Aorta (tissue), 5 donors: ENCODE measurements around the gene SLAMF7. TPM values are rescaled to one million over a fixed set of nuclear protein-coding genes. Genes with fewer than 3 reads are reported as not detected.
A peak's percentile ranks its signal among the peaks of the same experiment; 100 is the strongest.
"Not testable (repeated sequence)": the region's sequence is repeated elsewhere in the genome, so short reads cannot be mapped to it uniquely, and the experiment has no call there.

Experiments
- ATAC-seq: fragments of 200-7000 bp; cut with Tn5 transposase; one replicate; pipeline ENCODE4 v1.9.1; 2022; ENCODE audit warnings: moderate library complexity; ENCODE audit not compliant: low FRiP score
- DNase-seq, 2 donors: peaks; one replicate each; pipeline ENCODE4 v3.0.0-alpha.2; 2020
- H3K27ac ChIP-seq, 2 donors: one replicate each; pipeline ENCODE4 v1.5.1; 2013; ENCODE audit warnings: low read length in 2 of 2, mild to moderate bottlenecking in 2 of 2, moderate library complexity in 2 of 2, control low read depth in 1 of 2, inconsistent platforms in 1 of 2, low read depth in 1 of 2
- H3K27me3 ChIP-seq, 2 donors: one replicate each; pipeline ENCODE4 v1.6.1; 2013; ENCODE audit warnings: control low read depth in 1 of 2, low read length in 1 of 2, mild to moderate bottlenecking in 1 of 2, moderate library complexity in 1 of 2; ENCODE audit not compliant: insufficient read depth in 2 of 2, control insufficient read depth in 1 of 2
- H3K36me3 ChIP-seq, 2 donors: one replicate each; pipeline ENCODE4 v1.6.1; 2013; ENCODE audit warnings: control low read depth in 1 of 2, low read length in 1 of 2, mild to moderate bottlenecking in 1 of 2; ENCODE audit not compliant: insufficient read depth in 2 of 2, control insufficient read depth in 1 of 2
- H3K4me1 ChIP-seq, 2 donors: one replicate each; pipeline ENCODE4 v1.6.1; 2013; ENCODE audit warnings: low read length in 2 of 2, control low read depth in 1 of 2, mild to moderate bottlenecking in 1 of 2, moderate library complexity in 1 of 2; ENCODE audit not compliant: insufficient read depth in 2 of 2, control insufficient read depth in 1 of 2
- H3K4me3 ChIP-seq, 2 donors: one replicate each; pipeline ENCODE4 v1.5.1; 2013; ENCODE audit warnings: low read length in 2 of 2, control low read depth in 1 of 2, mild to moderate bottlenecking in 1 of 2
- H3K9me3 ChIP-seq: one replicate; pipeline ENCODE4 v1.6.1; 2013; ENCODE audit warnings: mild to moderate bottlenecking, low read length; ENCODE audit not compliant: control insufficient read depth
- whole genome bisulfite sequencing, 2 donors: extraction: QIAGEN DNeasy Blood & Tissue Kit; methylation state at CpG; one replicate each; pipeline ENCODE4 v1.1.7; 2013; 5-methylcytosine and 5-hydroxymethylcytosine counted together
- intact Hi-C, 2 donors: fragments of 100-400 bp; cut with DNase I; formaldehyde crosslinking; loops; one replicate each; pipeline versions ENCODE4 v1.14.2 to v1.15.0; 2022
- polyA plus RNA-seq, 2 donors: library from polyadenylated mRNA; stranded (reverse); fragments of 200-250 nt; gene quantifications; one replicate each; pipeline ENCODE4 v1.2.3, GENCODE V29; 2013
- total RNA-seq, 2 donors: library from RNA; stranded (reverse); fragmentation: NEBNext Ultra II Directional; extraction: Animal tissue kit (Norgen Biotek cat#: 25700); gene quantifications; one replicate each; pipeline ENCODE4 v1.2.1, GENCODE V29; 2021
- donor health status: healthy with polysubstance abuse.
- donor health status: Bipolar disorder and iron deficiency.
- donor health status: DM: no; HTN: no; CAD: no.
- donor health status: DM: no; HTN: no; CAD: no.
- donor health status: DM: yes; HTN: yes; CAD: no.

Gene SLAMF7
- total and polyA plus RNA-seq, 4 donors, result 2.5 to 8.9 (median 2.9) TPM; not detected in 1

DNA sequence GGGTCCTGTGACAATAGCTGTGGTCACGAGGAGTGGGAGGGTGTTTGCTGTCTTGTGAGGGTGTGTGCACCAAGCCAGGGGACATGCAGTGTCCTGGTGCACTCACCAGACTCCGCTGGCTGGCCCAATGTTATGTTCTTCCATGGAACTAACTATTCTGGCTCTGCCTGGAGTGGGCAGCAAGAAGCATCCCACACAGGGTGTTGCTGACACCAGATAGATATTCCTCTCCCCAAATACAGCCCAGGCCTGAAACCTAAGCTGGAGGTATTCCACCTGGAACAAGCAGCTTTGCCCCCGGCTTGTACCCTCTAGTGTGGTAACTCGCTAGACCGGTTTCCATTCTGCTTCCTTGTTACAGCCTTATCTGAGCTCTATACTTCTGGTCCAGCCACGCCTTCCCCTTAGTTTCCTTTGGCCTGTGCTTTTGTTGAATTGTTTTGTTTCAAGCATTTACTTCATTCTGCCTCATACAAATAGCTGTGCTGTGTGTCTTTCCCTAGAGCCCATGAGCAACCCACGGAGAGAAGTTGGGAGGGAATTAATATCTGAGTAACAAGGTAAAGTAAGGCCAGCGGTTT lies 42.2 kb downstream of the SLAMF7 start:
- ATAC-seq, result no peak
- Histone ChIP-seq H3K27me3 (no peaks in the 10 kb centered on the region), H3K27ac (no peak overlapping the region), H3K36me3 (no peaks in the 10 kb centered on the region), H3K9me3 (peaks cover 2% of the 10 kb centered on the region), H3K4me3 (no peak overlapping the region), H3K4me1 (no peaks in the 10 kb centered on the region)
- DNase-seq, result no peak
- 41 to 43% methylated on average over 8 of the region's 8 CpGs for WGBS, 2 donors
- intact Hi-C loops, result no loop called here

DNA sequence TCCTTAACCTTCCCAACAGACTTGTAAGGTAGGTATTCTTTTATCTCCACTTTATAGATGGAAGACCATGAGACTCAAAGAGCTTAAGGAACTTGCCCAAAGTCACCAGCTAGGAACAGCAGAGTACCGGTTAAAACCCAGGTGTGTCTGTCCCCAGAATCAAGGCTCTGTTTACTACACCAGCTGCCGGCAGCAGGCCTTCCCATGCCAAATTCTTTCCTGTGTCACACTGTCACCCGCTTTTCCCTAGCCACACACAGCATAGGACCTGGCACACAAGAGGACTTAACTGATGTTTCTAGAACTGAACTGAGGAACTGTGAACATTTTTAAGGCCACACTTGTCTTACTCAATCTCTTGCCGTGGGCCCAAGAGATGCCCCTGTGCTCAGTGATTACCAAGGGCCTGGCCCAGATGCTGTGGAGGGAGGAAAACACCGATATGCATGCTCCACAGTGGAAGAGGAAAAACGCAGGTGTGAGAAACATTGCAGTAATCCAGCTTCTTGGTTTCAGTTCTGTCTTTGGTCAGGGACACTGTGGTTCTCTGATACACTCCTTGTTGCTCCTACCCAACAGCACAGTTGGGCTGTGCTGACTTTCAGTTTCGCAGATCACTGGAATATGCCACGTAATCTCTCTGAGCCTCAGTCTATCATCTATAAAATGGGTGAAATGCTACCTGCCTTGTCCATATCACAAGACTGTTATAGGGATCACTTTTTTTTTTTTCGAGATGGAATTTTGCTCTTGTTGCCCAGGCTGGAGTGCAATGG lies 43.1 kb downstream of the SLAMF7 start:
- Histone ChIP-seq H3K4me3 (no peak overlapping the region), H3K27ac (no peak overlapping the region), H3K4me1 (no peaks in the 10 kb centered on the region), H3K9me3 (peaks cover 2% of the 10 kb centered on the region), H3K27me3 (no peaks in the 10 kb centered on the region), H3K36me3 (no peaks in the 10 kb centered on the region)
- intact Hi-C loops, result no loop called here
- no peak for ATAC-seq
- DNase-seq, result no peak
- WGBS, 2 donors, result 81 to 82% methylated on average over 9 of the region's 9 CpGs

DNA sequence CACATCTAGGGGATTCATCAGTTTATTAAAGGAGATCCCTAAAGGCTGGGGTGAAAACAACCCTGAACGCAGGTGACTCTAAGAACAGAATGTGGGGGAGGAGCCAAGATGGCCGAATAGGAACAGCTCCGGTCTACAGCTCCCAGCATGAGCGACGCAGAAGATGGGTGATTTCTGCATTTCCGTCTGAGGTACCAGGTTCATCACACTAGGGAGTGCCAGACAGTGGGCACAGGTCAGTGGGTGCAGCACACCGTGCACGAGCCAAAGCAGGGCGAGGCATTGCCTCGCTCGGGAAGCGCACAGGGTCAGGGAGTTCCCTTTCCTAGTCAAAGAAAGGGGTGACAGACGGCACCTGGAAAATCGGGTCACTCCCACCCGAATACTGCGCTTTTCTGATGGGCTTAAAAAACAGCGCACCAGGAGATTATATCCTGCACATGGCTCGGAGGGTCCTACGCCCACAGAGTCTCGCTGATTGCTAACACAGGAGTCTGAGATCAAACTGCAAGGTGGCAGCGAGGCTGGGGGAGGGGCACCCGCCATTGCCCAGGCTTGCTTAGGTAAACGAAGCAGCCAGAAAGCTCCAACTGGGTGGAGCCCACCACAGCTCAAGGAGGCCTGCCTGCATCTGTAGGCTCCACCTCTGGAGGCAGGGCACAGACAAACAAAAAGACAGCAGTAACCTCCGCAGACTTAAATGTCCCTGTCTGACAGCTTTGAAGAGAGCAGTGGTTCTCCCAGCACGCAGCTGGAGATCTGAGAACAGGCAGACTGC lies 44.1 kb downstream of the SLAMF7 start:
- H3K4me1 ChIP-seq, H3K27ac ChIP-seq, ATAC-seq, H3K4me3 ChIP-seq, DNase-seq, H3K36me3 ChIP-seq, H3K9me3 ChIP-seq, H3K27me3 ChIP-seq, intact Hi-C loops: not testable (repeated sequence)
- 91% methylated on average over 19 to 23 of the region's 25 CpGs for WGBS, 2 donors

DNA sequence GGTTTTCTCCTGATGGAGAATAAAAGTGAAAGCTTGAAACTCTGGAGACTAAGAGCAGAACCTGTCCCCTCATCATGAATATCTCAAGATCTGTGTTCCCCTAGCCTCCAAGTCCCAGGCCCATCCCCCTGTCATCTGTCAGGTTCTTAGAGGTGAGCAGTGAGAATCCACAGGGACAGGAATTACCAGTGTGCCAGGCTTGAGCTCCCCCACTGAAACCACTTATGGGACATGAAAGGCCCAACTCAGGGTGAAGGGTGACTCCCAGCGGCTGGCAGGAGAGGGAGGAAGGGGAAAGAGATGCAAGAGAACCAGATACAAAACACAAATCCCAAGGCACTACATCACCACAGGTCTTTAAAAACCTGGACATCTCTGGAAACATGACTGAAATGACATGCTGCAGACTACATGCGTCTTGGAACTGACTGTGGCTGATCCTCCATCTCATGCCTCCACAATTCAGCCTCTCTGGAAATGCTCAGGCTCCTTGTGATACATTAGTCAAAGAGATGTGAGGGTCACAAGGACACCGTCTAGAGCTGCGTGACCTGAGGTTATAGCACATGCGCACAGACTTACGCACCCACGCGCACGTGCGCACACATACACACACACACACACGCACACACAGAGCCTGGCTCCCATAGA lies 50.1 kb downstream of the SLAMF7 start:
- H3K36me3 ChIP-seq, result no peaks in the 10 kb centered on the region
- DNase-seq (no peak), ATAC-seq (no peak)
- H3K27me3 ChIP-seq, result no peaks in the 10 kb centered on the region
- H3K4me3 ChIP-seq, result no peak overlapping the region
- intact Hi-C loops, result no loop called here
- no peaks in the 10 kb centered on the region for H3K9me3 ChIP-seq
- no peak overlapping the region for H3K27ac ChIP-seq
- no peaks in the 10 kb centered on the region for H3K4me1 ChIP-seq
- 94 to 97% methylated on average over 11 of the region's 11 CpGs for WGBS, 2 donors

DNA sequence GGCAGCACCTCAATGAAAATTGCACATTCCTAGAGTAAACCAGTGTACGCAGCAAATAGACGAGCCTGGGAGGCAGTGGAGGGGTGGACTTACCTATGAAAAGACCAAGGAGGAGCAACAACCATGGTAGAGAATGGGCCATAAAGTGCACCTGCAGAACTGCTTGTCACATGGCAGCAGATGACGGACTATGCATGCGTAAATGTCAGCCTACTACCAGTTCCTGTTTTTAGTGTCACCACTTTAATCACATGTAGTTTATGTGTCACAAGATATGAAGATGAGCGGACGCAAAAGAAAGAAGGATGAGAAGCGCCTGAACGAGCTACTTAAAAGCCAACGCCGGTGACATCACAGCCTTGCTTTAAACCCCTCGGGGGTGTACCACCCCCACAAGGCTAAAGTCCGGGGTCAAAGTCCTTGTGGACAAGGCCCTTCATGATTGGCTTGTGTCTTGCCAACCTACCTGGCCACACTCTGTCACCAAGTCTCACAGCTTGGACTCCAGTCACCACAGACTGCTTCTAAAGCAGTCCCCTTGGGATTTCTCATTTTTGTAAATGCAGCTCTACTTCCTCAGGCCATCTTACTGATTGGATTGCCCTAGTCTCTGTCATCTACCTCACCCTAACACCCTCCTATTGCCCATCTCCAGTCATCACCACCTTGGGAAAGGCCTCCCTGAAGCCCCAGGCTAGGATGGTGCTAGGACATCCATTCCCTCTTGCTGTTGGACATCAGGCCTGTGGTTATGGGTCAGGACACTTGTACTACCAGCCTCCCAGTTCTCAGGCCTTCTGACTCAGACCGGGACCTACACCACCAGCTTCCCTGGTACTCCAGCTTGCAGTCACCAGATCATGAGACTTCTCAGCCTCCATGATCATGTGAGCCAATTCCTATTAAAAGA lies 50.9 kb downstream of the SLAMF7 start:
- H3K27ac ChIP-seq, result no peak overlapping the region
- intact Hi-C loops, result no loop called here
- DNase-seq (no peak), ATAC-seq (no peak)
- H3K4me1 ChIP-seq, result no peaks in the 10 kb centered on the region
- 90 to 94% methylated on average over 13 of the region's 13 CpGs for WGBS, 2 donors
- H3K4me3 ChIP-seq, result no peak overlapping the region
- H3K27me3 ChIP-seq, result no peaks in the 10 kb centered on the region
- no peaks in the 10 kb centered on the region for H3K36me3 ChIP-seq
- H3K9me3 ChIP-seq, result no peaks in the 10 kb centered on the region

DNA sequence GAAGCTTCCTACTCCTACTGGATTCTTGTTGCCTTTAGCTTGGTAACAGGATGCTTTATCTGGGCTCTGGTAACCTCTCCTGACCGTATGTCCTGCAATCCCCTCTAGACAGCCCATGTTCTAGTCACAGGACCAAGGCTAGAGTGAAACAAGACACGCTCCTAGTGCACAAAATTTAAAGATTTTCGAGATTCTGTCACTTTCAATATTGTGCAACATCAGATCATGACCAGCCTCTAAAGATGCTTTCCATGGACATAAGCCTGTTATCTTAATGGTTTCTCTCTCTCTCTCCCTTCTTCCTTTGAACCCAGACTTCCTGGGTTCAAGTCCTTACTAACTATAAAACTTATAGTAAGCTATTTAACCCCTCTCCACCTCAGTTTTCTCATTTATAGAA lies 55.3 kb downstream of the SLAMF7 start:
- no peak overlapping the region for H3K27ac ChIP-seq
- intact Hi-C loops, result no loop called here
- no peak for DNase-seq
- H3K4me3 ChIP-seq, result no peak overlapping the region
- H3K4me1 ChIP-seq, result no peaks in the 10 kb centered on the region
- H3K9me3 ChIP-seq, result no peaks in the 10 kb centered on the region
- H3K27me3 ChIP-seq, result no peaks in the 10 kb centered on the region
- ATAC-seq, result no peak
- no peaks in the 10 kb centered on the region for H3K36me3 ChIP-seq
- 47 to 49% methylated on average over 3 of the region's 3 CpGs for WGBS, 2 donors

DNA sequence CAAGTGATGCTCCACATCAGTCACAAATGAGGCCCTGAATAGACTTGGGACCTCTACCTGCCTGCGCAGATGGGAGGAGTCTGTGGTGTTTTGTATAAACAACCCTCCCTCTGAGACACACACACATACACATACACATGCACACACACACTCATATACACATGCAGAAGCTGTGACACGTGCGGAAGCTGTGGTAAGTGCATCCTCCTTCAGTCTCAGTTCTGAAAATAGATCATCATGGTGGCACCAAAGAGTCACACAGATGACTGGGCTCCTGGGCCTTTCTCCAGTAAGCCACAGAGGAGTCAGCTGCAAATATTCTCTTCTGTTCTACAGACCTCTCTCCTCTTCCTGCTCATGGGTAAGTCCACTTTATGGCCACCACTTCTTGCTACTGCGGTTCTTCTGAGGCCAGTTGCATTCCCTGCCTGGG lies 56.9 kb downstream of the SLAMF7 start, which contains the start of gene LY9:
Gene LY9, plus strand, starts transcription at position 224 of the 433 bp plus-strand sequence. Its CDS starts 14 bp downstream, at position 238.
- no peaks in the 10 kb centered on the region for H3K4me1 ChIP-seq
- no peak within 1 kb of the TSS for H3K4me3 ChIP-seq
- intact Hi-C loops, result no loop called here
- H3K36me3 ChIP-seq, result no peaks in the 10 kb centered on the region
- peak in 1 of 2 donors; percentile 64 for DNase-seq
- H3K27ac ChIP-seq, result no peak within 1 kb of the TSS
- H3K27me3 ChIP-seq, result no peaks in the 10 kb centered on the region
- ATAC-seq, result peak; percentile 22
- H3K9me3 ChIP-seq, result no peaks in the 10 kb centered on the region
- 91 to 95% methylated on average over 4 of the region's 4 CpGs for WGBS, 2 donors

DNA sequence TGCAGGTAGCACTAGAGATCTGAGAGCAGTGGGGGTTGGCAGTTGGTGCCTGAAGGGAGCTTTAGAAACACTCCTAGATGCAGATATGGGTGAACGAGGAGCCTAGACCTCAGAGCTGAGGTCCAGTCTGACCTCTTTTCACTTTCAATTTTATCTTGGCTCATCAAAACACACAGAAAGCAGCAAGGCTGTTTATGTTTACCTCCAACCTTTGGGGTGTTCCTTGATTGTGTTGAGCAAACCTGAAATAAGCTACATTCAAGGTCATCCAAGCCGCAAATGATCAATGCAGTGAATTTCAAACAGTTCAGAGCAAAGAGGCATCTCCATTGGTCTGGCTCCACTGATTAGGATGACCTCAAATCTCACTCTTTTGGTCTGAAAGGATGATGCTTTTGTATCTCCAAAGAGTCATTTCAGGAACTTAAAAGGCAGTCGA lies 58.2 kb downstream of the SLAMF7 start:
- Histone ChIP-seq H3K9me3 (peaks cover 3% of the 10 kb centered on the region), H3K27ac (no peak overlapping the region), H3K4me1 (no peaks in the 10 kb centered on the region), H3K36me3 (no peaks in the 10 kb centered on the region), H3K4me3 (no peak overlapping the region), H3K27me3 (no peaks in the 10 kb centered on the region)
- DNase-seq (no peak), ATAC-seq (no peak)
- WGBS, 2 donors, result 90 to 92% methylated on average over 3 of the region's 3 CpGs
- intact Hi-C loops, result no loop called here
